Mesothelial cell of epicardium (in vitro differentiated cells): ENCODE measurements around the gene BMF. TPM values are rescaled to one million over a fixed set of nuclear protein-coding genes. Genes with fewer than 3 reads are reported as not detected.

ENCODE experiments used
- DNase-seq, 2 experiments: peaks; one replicate each; pipeline ENCODE4 v3.0.0; 2021; ENCODE audit warnings: low spot score in 2 of 2; ENCODE audit not compliant: unreplicated experiment in 2 of 2
- H3K27ac Mint-ChIP-seq: 2 replicates; pipeline ENCODE4 v1.8.0; 2021; ENCODE audit warnings: mixed read lengths
- H3K27me3 Mint-ChIP-seq: 2 replicates; pipeline ENCODE4 v1.8.0; 2021; ENCODE audit warnings: low read depth, mixed read lengths
- H3K36me3 Mint-ChIP-seq: 2 replicates; pipeline ENCODE4 v1.8.0; 2021; ENCODE audit warnings: mixed read lengths
- H3K4me1 Mint-ChIP-seq: 2 replicates; pipeline ENCODE4 v1.8.0; 2021; ENCODE audit warnings: mixed read lengths
- H3K4me3 Mint-ChIP-seq: 2 replicates; pipeline ENCODE4 v1.8.0; 2021; ENCODE audit warnings: mild to moderate bottlenecking, moderate library complexity, mixed read lengths
- H3K9me3 Mint-ChIP-seq: 2 replicates; pipeline ENCODE4 v1.8.0; 2021; ENCODE audit warnings: mixed read lengths
- CTCF ChIP-seq: fragments of 200-600 bp; sonication (generic); IDR thresholded peaks from one replicate; pipeline ENCODE4 v1.5.0; 2021; ENCODE audit warnings: antibody characterized with exemption; ENCODE audit not compliant: unreplicated experiment
- total RNA-seq: library from RNA; stranded (reverse); gene quantifications from 3 replicates; pipeline ENCODE4 v1.2.1, GENCODE V29; 2021

The BMF gene
- total RNA-seq, 1 donor from 2014 or later = 97.0 TPM

GRCh38 chr15:40091861-40092255 is 16.8 kb downstream of the BMF start:
- peaks cover 25% of the 10 kb centered on the region for H3K36me3 Mint-ChIP-seq
- H3K9me3 Mint-ChIP-seq = no peaks in the 10 kb centered on the region

GRCh38 chr15:40090774-40091455 is 17.8 kb downstream of the BMF start:
- H3K27me3 Mint-ChIP-seq = no peaks in the 10 kb centered on the region
- no peaks in the 10 kb centered on the region for H3K9me3 Mint-ChIP-seq
- no peak for TF ChIP-seq CTCF
- no peak for DNase-seq
- peaks cover 25% of the 10 kb centered on the region for H3K36me3 Mint-ChIP-seq
- peak overlapping the region; percentile 20 for H3K4me3 Mint-ChIP-seq
- H3K4me1 Mint-ChIP-seq = peaks cover 93% of the 10 kb centered on the region
- H3K27ac Mint-ChIP-seq = peak overlapping the region; percentile 97

More at GRCh38 chr15:40091861-40092255, 16.8 kb downstream of the BMF start:
- no peak for DNase-seq
- Mint-ChIP-seq H3K4me1 (peaks cover 93% of the 10 kb centered on the region), H3K27ac (peak overlapping the region; percentile 97), H3K4me3 (peak overlapping the region; percentile 20), H3K27me3 (no peaks in the 10 kb centered on the region)
- no peak for TF ChIP-seq CTCF

- H3K4me3 Mint-ChIP-seq = no peak overlapping the region
- H3K27me3 Mint-ChIP-seq = no peaks in the 10 kb centered on the region
- H3K27ac Mint-ChIP-seq = peak overlapping the region; percentile 93
- H3K4me1 Mint-ChIP-seq = peaks cover 95% of the 10 kb centered on the region
- no peaks in the 10 kb centered on the region for H3K9me3 Mint-ChIP-seq
- TF ChIP-seq CTCF = no peak
- DNase-seq = no peak
- peaks cover 19% of the 10 kb centered on the region for H3K36me3 Mint-ChIP-seq
These were observed 19.5 kb downstream of the BMF start for GRCh38 chr15:40088929-40089755.

- Mint-ChIP-seq H3K4me3 (peak overlapping the region; percentile 10), H3K9me3 (no peaks in the 10 kb centered on the region), H3K36me3 (peaks cover 18% of the 10 kb centered on the region), H3K27me3 (no peaks in the 10 kb centered on the region), H3K4me1 (peaks cover 93% of the 10 kb centered on the region), H3K27ac (peak overlapping the region; percentile 93)
- no peak for TF ChIP-seq CTCF
- no peak for DNase-seq
These were observed 20.4 kb downstream of the BMF start for GRCh38 chr15:40087991-40088928.

- Mint-ChIP-seq H3K4me1 (peaks cover 88% of the 10 kb centered on the region), H3K36me3 (peaks cover 16% of the 10 kb centered on the region), H3K27ac (peak overlapping the region; percentile 93), H3K9me3 (no peaks in the 10 kb centered on the region), H3K27me3 (no peaks in the 10 kb centered on the region), H3K4me3 (peak overlapping the region; percentile 20)
- no peak for DNase-seq
- no peak for TF ChIP-seq CTCF
These were observed 21.4 kb downstream of the BMF start for GRCh38 chr15:40087068-40087810.
